BE2C (cell line): ENCODE data around the gene ENAH.

Experiments
- DNase-seq: peaks from one replicate; pipeline ENCODE4 v3.0.0-alpha.2; 2020
- H3K27me3 ChIP-seq: fragments of 250-450 bp; sonication (Bioruptor Pico); 2 replicates; pipeline ENCODE4 v1.5.1; 2020; ENCODE audit warnings: mild to moderate bottlenecking
- H3K36me3 ChIP-seq: fragments of 250-450 bp; sonication (Bioruptor Pico); 2 replicates; pipeline ENCODE4 v1.5.1; 2020; ENCODE audit warnings: mild to moderate bottlenecking
- H3K4me1 ChIP-seq: fragments of 250-450 bp; sonication (Bioruptor Pico); 2 replicates; pipeline ENCODE4 v1.5.1; 2020
- H3K4me3 ChIP-seq: 2 replicates; pipeline ENCODE4 v1.5.1; 2011; ENCODE audit warnings: low read depth, low read length
- H3K9me3 ChIP-seq: fragments of 250-450 bp; sonication (Bioruptor Pico); 2 replicates; pipeline ENCODE4 v1.5.1; 2020
- CTCF ChIP-seq: IDR thresholded peaks from 2 replicates; pipeline ENCODE4 v1.5.1; 2012; ENCODE audit warnings: mild to moderate bottlenecking, low read depth, low read length

ENAH gene

GRCh38 chr1:225479996-225480720 is 172.8 kb downstream of the ENAH start:
- DNase-seq, result no peak
- no peak for TF ChIP-seq CTCF
- H3K9me3 ChIP-seq, result no peaks in the 10 kb centered on the region
- H3K27me3 ChIP-seq, result no peaks in the 10 kb centered on the region
- no peaks in the 10 kb centered on the region for H3K36me3 ChIP-seq
- no peak overlapping the region for H3K4me3 ChIP-seq
- no peaks in the 10 kb centered on the region for H3K4me1 ChIP-seq

GRCh38 chr1:225479341-225479740 is 173.6 kb downstream of the ENAH start:
- Histone ChIP-seq H3K4me3 (no peak overlapping the region), H3K4me1 (no peaks in the 10 kb centered on the region), H3K9me3 (no peaks in the 10 kb centered on the region), H3K27me3 (no peaks in the 10 kb centered on the region), H3K36me3 (no peaks in the 10 kb centered on the region)
- no peak for TF ChIP-seq CTCF
- DNase-seq, result no peak

- no peak for TF ChIP-seq CTCF
- no peak overlapping the region for H3K4me3 ChIP-seq
- DNase-seq, result no peak
- H3K4me1 ChIP-seq, result no peaks in the 10 kb centered on the region
- no peaks in the 10 kb centered on the region for H3K9me3 ChIP-seq
- no peaks in the 10 kb centered on the region for H3K36me3 ChIP-seq
- H3K27me3 ChIP-seq, result no peaks in the 10 kb centered on the region
These were observed 175.5 kb downstream of the ENAH start for GRCh38 chr1:225477296-225477911.

- DNase-seq, result no peak
- no peaks in the 10 kb centered on the region for H3K9me3 ChIP-seq
- no peaks in the 10 kb centered on the region for H3K27me3 ChIP-seq
- no peak for TF ChIP-seq CTCF
- no peak overlapping the region for H3K4me3 ChIP-seq
- H3K4me1 ChIP-seq, result no peaks in the 10 kb centered on the region
- no peaks in the 10 kb centered on the region for H3K36me3 ChIP-seq
These were observed 176.4 kb downstream of the ENAH start for GRCh38 chr1:225476538-225476988.

GRCh38 chr1:225476100-225476511 is 176.8 kb downstream of the ENAH start:
- no peak for TF ChIP-seq CTCF
- H3K36me3 ChIP-seq, result no peaks in the 10 kb centered on the region
- no peak for DNase-seq
- no peaks in the 10 kb centered on the region for H3K4me1 ChIP-seq
- H3K27me3 ChIP-seq, result no peaks in the 10 kb centered on the region
- H3K4me3 ChIP-seq, result no peak overlapping the region
- H3K9me3 ChIP-seq, result no peaks in the 10 kb centered on the region
